Measurements from ENCODE around the gene KIF26A.

The KIF26A gene

DNA sequence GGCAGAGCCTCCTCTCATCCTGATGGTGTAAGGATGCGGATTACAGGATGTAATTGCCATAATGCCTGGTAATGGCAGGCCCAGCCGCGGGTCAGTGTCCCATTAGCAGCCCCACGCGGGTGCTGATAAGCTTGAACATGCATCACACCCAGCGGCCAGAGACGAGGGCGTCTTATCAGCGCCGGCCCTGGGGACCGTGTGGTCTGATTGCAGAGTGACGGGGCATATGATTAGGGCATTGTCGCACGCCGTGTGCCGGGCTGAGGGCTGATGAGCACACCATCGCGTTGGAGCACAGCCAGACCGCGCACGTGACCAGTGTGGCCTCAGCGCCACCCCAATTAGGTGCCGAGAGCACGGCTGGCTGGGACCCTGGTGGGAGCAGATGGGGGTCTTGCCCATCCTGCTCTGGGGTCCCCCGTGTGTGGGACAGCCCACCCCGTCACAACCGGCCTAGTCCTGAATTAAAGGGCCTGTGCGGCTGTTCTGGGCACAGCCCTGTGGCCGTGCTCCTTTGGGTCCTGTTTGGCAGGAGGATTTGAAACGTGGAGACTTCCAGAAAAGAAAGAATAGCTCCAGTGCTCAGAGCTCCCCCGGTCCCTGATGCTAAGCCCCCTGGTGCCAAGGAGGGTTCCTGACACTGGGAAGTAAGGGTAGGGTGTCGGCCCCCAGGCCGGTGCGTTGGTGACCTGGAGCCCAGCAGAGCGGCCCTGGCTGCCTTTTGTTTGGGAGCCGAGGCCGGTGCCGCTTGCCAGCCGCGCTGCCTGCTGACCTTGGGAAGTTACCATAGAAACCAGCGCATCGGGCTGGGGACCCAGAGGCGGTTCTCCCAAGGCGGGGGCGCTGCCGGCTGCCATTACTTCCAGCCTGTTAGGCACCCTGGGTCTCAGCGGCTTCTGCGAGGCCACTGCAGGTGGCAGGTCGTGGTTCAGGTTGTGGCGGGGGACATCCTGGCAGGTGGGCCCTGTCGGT lies 20.7 kb downstream of the KIF26A start:
- peak in 2 of 14 donors; percentile 6 to 7 for DNase-seq

DNA sequence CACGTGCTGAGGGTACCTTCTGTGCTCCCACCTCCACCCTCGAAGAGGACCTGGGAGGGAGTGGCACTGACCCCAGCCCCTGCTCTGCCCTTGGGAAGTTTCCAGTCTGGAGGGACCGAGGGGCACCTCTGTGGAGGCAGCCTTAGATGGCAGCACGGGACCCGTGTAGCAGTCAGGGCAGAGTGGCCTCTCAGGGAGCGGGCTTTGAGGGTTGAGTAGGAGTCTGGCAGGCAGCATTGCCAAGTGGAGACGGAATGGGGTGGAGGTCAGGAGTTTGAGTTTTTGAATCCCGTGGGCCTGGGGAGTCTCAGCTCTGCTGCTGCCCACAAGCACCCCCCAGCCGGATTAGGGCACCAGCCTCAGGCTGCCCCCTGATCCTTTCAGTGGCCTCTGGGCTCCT lies 21.6 kb downstream of the KIF26A start:
- no peak for DNase-seq

DNA sequence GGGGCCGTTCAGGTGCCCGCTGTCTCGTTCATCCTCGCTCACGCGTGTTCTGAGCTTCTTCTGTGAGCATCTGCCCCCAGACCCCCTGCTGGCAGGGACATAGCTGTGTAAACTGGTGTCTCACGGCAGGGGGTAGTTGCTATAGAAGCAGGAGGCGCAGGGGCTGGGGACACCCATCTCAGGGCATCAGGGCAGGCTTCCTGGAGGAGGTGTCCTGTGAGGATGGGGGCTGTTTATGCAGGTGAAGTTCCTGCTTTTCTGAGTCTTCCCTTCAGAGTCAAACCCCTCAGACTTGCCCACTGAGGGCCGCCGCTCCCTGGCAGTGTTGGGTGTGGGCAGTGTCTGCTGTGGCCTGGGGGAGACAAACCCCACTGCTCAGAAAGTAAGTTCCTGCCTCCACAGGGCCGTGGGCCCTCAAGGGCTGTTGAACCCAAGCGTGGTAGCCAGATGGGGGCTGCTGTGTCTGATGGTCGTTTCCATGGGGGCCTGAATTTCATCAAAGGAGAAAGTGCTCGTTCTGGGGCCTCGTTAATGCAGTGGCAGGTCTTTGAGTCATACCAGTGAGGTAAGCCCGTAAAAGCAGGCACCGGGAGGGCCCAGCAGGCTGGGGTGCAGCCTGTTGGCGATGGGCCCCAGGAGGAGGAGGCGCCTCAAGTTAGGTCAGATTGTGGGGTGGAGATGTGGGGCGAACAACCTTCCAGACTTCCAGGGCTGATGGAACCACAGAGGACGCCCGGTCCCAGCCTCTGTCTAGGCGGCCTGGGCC lies 23.4 kb downstream of the KIF26A start:
- DNase-seq, result no peak

GRCh38 chr14:104162495-104162894 lies 24.1 kb downstream of the KIF26A start:
- no peak for DNase-seq

DNA sequence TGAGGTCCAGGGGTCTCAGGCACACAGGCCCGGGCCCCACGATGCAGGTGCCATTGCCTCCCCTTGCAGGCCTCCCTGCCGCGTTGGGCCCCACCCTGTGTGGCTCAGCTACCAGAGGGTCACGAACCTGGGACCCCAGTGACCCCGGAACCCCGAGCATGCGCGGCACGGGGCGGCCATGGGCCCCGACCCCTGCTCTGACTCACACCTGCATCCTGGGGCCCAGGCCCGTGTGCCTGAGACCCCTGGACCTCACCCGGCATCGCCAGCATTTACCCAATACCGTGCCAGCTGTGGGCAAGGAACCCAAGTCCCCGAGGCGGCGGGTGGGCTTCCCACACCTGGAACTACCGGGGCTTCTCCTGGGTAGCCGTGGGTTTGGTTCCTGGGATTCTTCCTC lies 25.2 kb downstream of the KIF26A start:
- DNase-seq, result no peak

DNA sequence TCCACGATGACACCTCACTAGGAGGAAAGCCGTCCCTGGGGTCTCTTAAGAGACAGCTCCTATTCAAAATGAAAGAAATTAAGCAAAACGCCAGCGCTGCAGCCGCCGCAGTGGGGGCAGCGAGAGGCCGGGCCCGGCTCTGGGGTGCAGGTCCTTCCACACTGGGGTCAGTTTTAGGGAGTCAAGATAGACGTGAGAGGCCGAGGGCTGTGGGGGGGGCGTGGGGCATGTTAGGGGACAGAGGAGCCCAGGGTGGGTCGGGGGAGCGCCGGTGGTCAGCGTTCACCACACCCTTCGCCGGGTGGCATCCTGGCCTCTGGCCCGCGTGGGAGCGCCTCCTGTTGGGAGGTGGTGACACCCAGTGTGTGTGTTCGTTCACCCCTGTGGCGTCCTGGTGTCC lies 25.7 kb downstream of the KIF26A start:
- DNase-seq, result no peak

DNA sequence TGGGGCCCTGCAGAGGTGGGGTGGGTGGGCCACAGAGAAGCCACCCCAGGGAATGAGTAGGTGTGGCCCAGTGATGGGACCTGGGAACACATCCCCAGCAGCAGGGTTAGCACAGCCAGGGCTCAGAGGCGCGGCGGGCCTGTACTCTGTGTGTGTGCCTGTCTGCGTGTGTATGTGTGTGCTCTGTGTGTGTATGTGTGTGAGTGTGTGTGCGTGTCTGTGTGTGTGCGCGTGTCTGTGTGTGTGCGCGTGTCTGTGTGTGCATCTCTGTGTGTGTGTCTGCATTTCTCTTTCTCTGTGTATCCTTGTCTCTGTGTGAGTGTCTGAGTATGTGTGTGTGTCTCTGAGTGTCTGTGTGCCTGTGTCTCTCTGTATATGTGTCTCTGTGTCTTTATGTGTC lies 26.1 kb downstream of the KIF26A start:
- no peak for DNase-seq

DNA sequence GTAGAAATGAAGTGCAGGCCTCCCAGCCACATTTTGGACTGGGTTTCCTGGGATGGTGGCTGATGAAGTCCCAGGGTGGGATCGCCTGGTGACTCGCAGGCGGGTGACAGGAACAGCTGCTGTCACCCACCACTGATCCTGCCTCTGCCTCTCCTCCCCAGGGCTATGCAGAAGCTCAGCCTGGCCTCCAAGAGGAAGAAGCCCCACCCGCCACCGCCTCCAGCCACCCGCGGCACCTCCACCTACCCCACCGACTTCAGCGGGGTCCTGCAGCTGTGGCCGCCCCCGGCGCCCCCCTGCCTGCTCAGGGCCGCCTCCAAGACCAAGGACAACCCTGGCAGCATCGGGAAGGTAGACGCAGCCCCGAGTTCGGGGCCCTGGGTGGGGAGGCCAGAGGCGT lies 28.3 kb downstream of the KIF26A start:
- no peak for DNase-seq

DNA sequence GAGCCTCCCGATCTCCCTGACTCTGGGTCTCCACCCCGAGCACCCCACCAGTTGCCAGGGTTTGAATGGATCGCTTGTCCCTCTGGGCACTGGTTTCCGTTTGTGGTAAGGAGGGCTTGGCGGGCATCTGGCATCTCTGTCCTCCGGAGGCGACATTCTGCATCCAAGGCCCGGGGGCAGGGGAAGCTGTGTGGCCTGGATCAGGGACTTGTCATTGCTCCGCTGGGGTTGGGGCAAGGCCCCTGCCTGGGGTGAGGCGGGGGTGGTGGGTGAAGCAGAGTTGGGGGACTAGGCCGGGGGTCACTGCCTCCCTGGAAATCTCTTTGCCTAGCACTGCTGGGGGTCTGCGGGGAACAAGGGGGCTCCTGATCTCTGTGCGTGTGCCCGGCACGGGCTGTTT lies 30.2 kb downstream of the KIF26A start:
- no peak for DNase-seq

- DNase-seq, result peak in 1 of 14 donors; percentile 2
Measured at GRCh38 chr14:104169005-104169698, 30.8 kb downstream of the KIF26A start.

- DNase-seq, result no peak
Measured at GRCh38 chr14:104169699-104170479, 31.5 kb downstream of the KIF26A start.

- DNase-seq, result no peak
Measured at GRCh38 chr14:104171029-104171697, 32.8 kb downstream of the KIF26A start.

GRCh38 chr14:104171895-104172294 lies 33.5 kb downstream of the KIF26A start:
- no peak for DNase-seq

DNA sequence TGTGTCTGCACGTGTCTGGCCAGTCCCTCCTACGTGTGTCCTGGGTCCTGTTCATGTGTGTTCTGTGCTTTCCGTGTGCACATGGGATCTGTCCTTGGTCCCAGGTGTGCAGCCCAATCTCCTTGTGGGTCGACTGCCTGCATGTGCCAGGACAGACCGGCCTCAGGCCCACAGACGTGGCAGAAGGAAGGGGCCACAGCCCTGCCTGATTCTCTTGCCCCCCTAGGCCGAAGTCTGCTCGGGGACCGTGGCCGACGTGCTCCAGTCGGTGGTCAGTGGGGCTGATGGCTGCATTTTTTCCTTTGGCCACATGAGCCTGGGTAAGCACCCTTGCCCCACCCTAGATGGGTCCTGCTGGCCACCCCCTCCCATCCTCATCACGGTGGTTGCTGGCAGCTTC lies 34.0 kb downstream of the KIF26A start:
- DNase-seq, result no peak

DNA sequence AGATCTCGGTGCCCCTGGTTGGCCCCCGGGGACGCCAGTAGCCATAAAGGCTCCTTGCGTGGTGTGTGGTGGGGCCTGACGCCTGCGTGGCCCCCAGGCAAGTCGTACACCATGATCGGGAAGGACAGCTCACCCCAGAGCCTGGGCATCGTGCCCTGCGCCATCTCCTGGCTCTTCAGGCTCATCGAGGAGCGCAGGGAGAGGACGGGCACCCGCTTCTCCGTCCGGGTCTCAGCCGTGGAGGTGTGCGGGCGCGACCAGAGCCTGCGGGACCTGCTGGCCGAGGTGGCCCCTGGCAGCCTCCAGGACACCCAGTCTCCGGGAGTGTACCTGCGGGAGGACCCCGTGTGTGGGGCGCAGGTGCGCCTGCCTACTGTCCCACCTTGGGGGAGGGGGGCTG lies 34.5 kb downstream of the KIF26A start:
- no peak for DNase-seq

- no peak for DNase-seq
Measured at GRCh38 chr14:104174051-104174450, 35.7 kb downstream of the KIF26A start.

- no peak for DNase-seq
Measured at GRCh38 chr14:104175041-104175440, 36.7 kb downstream of the KIF26A start.

GRCh38 chr14:104175811-104176210 lies 37.4 kb downstream of the KIF26A start:
- DNase-seq, result no peak

GRCh38 chr14:104176611-104177010 lies 38.2 kb downstream of the KIF26A start:
- no peak for DNase-seq

DNA sequence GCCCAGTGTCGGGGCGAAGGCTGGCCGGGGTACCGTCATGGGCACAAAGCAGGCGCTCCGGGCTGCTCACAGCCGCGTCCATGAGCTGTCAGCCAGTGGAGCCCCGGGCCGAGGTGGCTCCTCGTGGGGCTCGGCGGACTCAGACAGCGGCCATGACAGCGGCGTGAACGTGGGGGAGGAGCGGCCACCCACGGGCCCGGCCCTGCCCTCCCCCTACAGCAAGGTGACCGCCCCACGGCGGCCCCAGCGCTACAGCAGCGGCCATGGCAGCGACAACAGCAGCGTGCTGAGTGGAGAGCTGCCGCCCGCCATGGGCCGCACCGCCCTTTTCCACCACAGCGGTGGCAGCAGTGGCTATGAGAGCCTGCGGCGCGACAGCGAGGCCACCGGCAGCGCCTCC lies 39.0 kb downstream of the KIF26A start:
- DNase-seq, result no peak

DNA sequence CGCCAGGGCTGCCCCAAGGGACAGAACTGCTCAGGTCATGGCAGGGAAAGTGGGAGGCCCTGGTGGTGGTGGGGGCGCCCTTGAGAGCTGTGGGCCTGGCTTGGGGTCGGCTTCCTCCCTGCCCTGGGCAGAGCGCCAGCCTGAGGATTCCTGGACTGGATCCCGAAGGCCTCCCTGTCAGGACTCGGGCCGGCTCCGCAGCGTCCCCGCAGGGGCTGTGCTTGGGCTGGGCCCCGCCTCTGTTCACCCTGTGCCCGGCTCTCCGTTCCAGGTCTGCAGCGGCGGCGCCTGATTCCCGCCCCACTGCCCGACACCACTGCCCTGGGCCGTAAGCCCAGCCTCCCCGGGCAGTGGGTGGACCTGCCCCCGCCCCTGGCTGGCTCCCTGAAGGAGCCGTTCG lies 39.9 kb downstream of the KIF26A start:
- DNase-seq, result no peak

- DNase-seq, result no peak
Measured at GRCh38 chr14:104179126-104179525, 40.7 kb downstream of the KIF26A start.
